NB4 (cell line): ENCODE measurements around the gene CCDC7.

Experiments used
- DNase-seq: peaks from one replicate; pipeline ENCODE4 v3.0.0; 2010; ENCODE audit warnings: low read depth
- H3K4me3 ChIP-seq: one replicate; pipeline ENCODE4 v1.5.1; 2011; ENCODE audit warnings: mild to moderate bottlenecking, low read depth, low read length, moderate library complexity
- CTCF ChIP-seq: IDR thresholded peaks from one replicate; pipeline ENCODE4 v1.5.1; 2012; ENCODE audit warnings: low read depth, low read length
- MAX ChIP-seq: IDR thresholded peaks from 2 replicates; pipeline ENCODE4 v1.6.1; 2011; ENCODE audit warnings: low read depth, low read length
- MYC ChIP-seq: IDR thresholded peaks from 2 replicates; pipeline ENCODE4 v1.6.1; 2011; ENCODE audit warnings: low read depth, low read length
- POLR2A ChIP-seq: IDR thresholded peaks from 2 replicates; pipeline ENCODE4 v1.6.1; 2011; ENCODE audit warnings: mild to moderate bottlenecking; ENCODE audit not compliant: insufficient read length; ENCODE audit errors: extremely low read depth

Gene CCDC7

GRCh38 chr10:32618482-32618881 is 172.5 kb downstream of the CCDC7 start:
- no peak for DNase-seq
- TF ChIP-seq MYC, result no peak
- no peak for TF ChIP-seq CTCF
- TF ChIP-seq POLR2A, result no peak
- no peak for TF ChIP-seq MAX
- H3K4me3 ChIP-seq, result no peak overlapping the region

- DNase-seq, result no peak
- no peak overlapping the region for H3K4me3 ChIP-seq
- TF ChIP-seq MAX (no peak), MYC (no peak), POLR2A (no peak), CTCF (no peak)
Measured at GRCh38 chr10:32621969-32622368, 176.0 kb downstream of the CCDC7 start.

- no peak for DNase-seq
- no peak overlapping the region for H3K4me3 ChIP-seq
- TF ChIP-seq POLR2A (no peak), MAX (no peak), CTCF (no peak), MYC (no peak)
Measured at GRCh38 chr10:32622409-32622808, 176.5 kb downstream of the CCDC7 start.

- TF ChIP-seq CTCF (no peak), MYC (no peak), MAX (no peak), POLR2A (no peak)
- H3K4me3 ChIP-seq, result no peak overlapping the region
- no peak for DNase-seq
Measured at GRCh38 chr10:32627183-32627582, 181.2 kb downstream of the CCDC7 start.

- TF ChIP-seq MAX (no peak), POLR2A (no peak), MYC (no peak), CTCF (no peak)
- no peak overlapping the region for H3K4me3 ChIP-seq
- DNase-seq, result no peak
Measured at GRCh38 chr10:32629910-32630309, 184.0 kb downstream of the CCDC7 start.

- no peak for DNase-seq
- TF ChIP-seq POLR2A, result no peak
- TF ChIP-seq MYC, result no peak
- TF ChIP-seq MAX, result no peak
- TF ChIP-seq CTCF, result no peak
- H3K4me3 ChIP-seq, result no peak overlapping the region
Measured at GRCh38 chr10:32646535-32646934, 200.6 kb downstream of the CCDC7 start.
